ENCODE measurements around the gene SFMBT2. TPM values are rescaled to one million over a fixed set of nuclear protein-coding genes. Genes with fewer than 3 reads are reported as not detected.

SFMBT2 gene
- total RNA-seq, 1 experiment from 2014 or later, result 0.02 TPM

- no peak overlapping the region for H3K9ac ChIP-seq (ENCODE audit: low read length)
- H3K27me3 ChIP-seq (ENCODE audit: insufficient read depth, low read length), result peaks cover under 1% of the 10 kb centered on the region
- DNase-seq (ENCODE audit: low read depth, low spot score), result no peak
- ChIA-PET RAD21 (ENCODE audit: low non-redundant PET in 1 of 2, low total read pairs in 2 of 2, uncharacterized antibody in 2 of 2, unreplicated experiment in 2 of 2) (no interaction called here), POLR2A (no interaction called here), CTCF (no interaction called here)
- TF ChIP-seq POLR2AphosphoS5 (IDR thresholded peaks at IDR 0.05; ENCODE audit: low read depth, low read length) (no peak), SP1 (IDR thresholded peaks at IDR 0.05; ENCODE audit: low read depth) (no peak), CBX3 (IDR thresholded peaks at IDR 0.05; ENCODE audit: low read depth) (no peak), ZFX (IDR thresholded peaks at IDR 0.05) (no peak), SRF (IDR thresholded peaks at IDR 0.05; ENCODE audit: low read depth) (no peak), SIN3A (IDR thresholded peaks at IDR 0.05; ENCODE audit: low read depth) (no peak), YY1 (IDR thresholded peaks at IDR 0.05; ENCODE audit: extremely low read depth, insufficient replicate concordance, low read depth, low read length) (no peak)
- TF ChIP-seq, protein P1, sequence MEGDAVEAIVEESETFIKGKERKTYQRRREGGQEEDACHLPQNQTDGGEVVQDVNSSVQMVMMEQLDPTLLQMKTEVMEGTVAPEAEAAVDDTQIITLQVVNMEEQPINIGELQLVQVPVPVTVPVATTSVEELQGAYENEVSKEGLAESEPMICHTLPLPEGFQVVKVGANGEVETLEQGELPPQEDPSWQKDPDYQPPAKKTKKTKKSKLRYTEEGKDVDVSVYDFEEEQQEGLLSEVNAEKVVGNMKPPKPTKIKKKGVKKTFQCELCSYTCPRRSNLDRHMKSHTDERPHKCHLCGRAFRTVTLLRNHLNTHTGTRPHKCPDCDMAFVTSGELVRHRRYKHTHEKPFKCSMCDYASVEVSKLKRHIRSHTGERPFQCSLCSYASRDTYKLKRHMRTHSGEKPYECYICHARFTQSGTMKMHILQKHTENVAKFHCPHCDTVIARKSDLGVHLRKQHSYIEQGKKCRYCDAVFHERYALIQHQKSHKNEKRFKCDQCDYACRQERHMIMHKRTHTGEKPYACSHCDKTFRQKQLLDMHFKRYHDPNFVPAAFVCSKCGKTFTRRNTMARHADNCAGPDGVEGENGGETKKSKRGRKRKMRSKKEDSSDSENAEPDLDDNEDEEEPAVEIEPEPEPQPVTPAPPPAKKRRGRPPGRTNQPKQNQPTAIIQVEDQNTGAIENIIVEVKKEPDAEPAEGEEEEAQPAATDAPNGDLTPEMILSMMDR (IDR thresholded peaks at IDR 0.05 in 2 of 3, conservative IDR thresholded peaks at IDR 0.05 in 1 of 3; ENCODE audit: borderline replicate concordance in 1 of 3, insufficient read depth in 1 of 3, low read depth in 2 of 3, low read length in 2 of 3), result no peak
- no peaks in the 10 kb centered on the region for H3K36me3 ChIP-seq (ENCODE audit: control insufficient read depth in 1 of 2, insufficient read depth in 2 of 2, low read length in 2 of 2)
- ATAC-seq, result no peak
- no peaks in the 10 kb centered on the region for H4K20me1 ChIP-seq (ENCODE audit: insufficient read depth)
- no peak overlapping the region for H2AFZ ChIP-seq (ENCODE audit: low read depth, low read length, poor library complexity, severe bottlenecking)
- no peaks in the 10 kb centered on the region for H3K9me2 ChIP-seq (ENCODE audit: insufficient read depth)
- intact Hi-C loops (cut with micrococcal nuclease), result loop anchor here (2.0 kb wide), 1 partner anchor 155 kb away; no protein-coding TSS in a partner anchor
- no TSS peak for BruUV-seq (replicated peaks)
- no peaks in the 10 kb centered on the region; a peak in 1 of 4 replicates for H3K4me1 ChIP-seq (ENCODE audit: control insufficient read depth in 1 of 2, insufficient read depth in 2 of 2, low read length in 2 of 2)
- H3K4me2 ChIP-seq (ENCODE audit: low read length), result no peak overlapping the region
- H3K9me3 ChIP-seq (ENCODE audit: control insufficient read depth in 1 of 2, insufficient read depth in 1 of 2, low read depth in 1 of 2, low read length in 2 of 2), result no peaks in the 10 kb centered on the region
- no peak overlapping the region for H3K27ac ChIP-seq (ENCODE audit: low read depth, low read length)
- no peak overlapping the region for H3K4me3 ChIP-seq (replicated peaks in 1 of 2; ENCODE audit: low read depth in 1 of 2, low read length in 2 of 2)
- no peaks in the 10 kb centered on the region for H3K79me2 ChIP-seq (ENCODE audit: insufficient read depth, low read length)
Measured at GRCh38 chr10:7261351-7261750, 149.5 kb downstream of the SFMBT2 start.

GRCh38 chr10:7260912-7261311 is 149.9 kb downstream of the SFMBT2 start:
- Histone ChIP-seq H3K27me3 (ENCODE audit: insufficient read depth, low read length) (peaks cover 5% of the 10 kb centered on the region), H3K4me2 (ENCODE audit: low read length) (no peak overlapping the region), H3K9me3 (ENCODE audit: control insufficient read depth in 1 of 2, insufficient read depth in 1 of 2, low read depth in 1 of 2, low read length in 2 of 2) (no peaks in the 10 kb centered on the region), H3K9ac (ENCODE audit: low read length) (no peak overlapping the region), H3K27ac (ENCODE audit: low read depth, low read length) (no peak overlapping the region), H3K9me2 (ENCODE audit: insufficient read depth) (no peaks in the 10 kb centered on the region), H3K36me3 (ENCODE audit: control insufficient read depth in 1 of 2, insufficient read depth in 2 of 2, low read length in 2 of 2) (no peaks in the 10 kb centered on the region), H3K4me1 (ENCODE audit: control insufficient read depth in 1 of 2, insufficient read depth in 2 of 2, low read length in 2 of 2) (no peaks in the 10 kb centered on the region; a peak in 1 of 4 replicates), H4K20me1 (ENCODE audit: insufficient read depth) (no peaks in the 10 kb centered on the region), H2AFZ (ENCODE audit: low read depth, low read length, poor library complexity, severe bottlenecking) (no peak overlapping the region), H3K79me2 (ENCODE audit: insufficient read depth, low read length) (no peaks in the 10 kb centered on the region), H3K4me3 (replicated peaks in 1 of 2; ENCODE audit: low read depth in 1 of 2, low read length in 2 of 2) (no peak overlapping the region)
- ATAC-seq, result no peak
- no peak for DNase-seq (ENCODE audit: low read depth, low spot score)
- intact Hi-C loops (cut with micrococcal nuclease), result loop anchor here (2.0 kb wide), 1 partner anchor 156 kb away; no protein-coding TSS in a partner anchor
- ChIA-PET RAD21 (ENCODE audit: low non-redundant PET in 1 of 2, low total read pairs in 2 of 2, uncharacterized antibody in 2 of 2, unreplicated experiment in 2 of 2) (no interaction called here), CTCF (no interaction called here), POLR2A (no interaction called here)
- BruUV-seq (replicated peaks), result no TSS peak
- TF ChIP-seq SP1 (IDR thresholded peaks at IDR 0.05; ENCODE audit: low read depth) (no peak), ZNF274 (IDR thresholded peaks at IDR 0.05; ENCODE audit: low read depth, low read length) (no peak), ATF3 (IDR thresholded peaks at IDR 0.05) (no peak), EGR1 (IDR thresholded peaks at IDR 0.05; ENCODE audit: low read depth) (no peak), SRF (IDR thresholded peaks at IDR 0.05; ENCODE audit: low read depth) (no peak), EZH2 (IDR thresholded peaks at IDR 0.05) (no peak), RAD21 (IDR thresholded peaks at IDR 0.05; ENCODE audit: low read depth) (no peak)
- TF ChIP-seq, protein P1 (IDR thresholded peaks at IDR 0.05 in 2 of 3, conservative IDR thresholded peaks at IDR 0.05 in 1 of 3; ENCODE audit: borderline replicate concordance in 1 of 3, insufficient read depth in 1 of 3, low read depth in 2 of 3, low read length in 2 of 3), result no peak

Measured in HCT116 (cell line).